Body of pancreas (tissue), 4 donors: ENCODE data around the gene ACACA. TPM values are rescaled to one million over a fixed set of nuclear protein-coding genes. Genes with fewer than 3 reads are reported as not detected.

Experiments
- ATAC-seq: fragments of 150-250 bp; one replicate; pipeline ENCODE4 v1.9.1; 2016
- DNase-seq, 4 donors: peaks; one replicate each; pipeline ENCODE4 v3.0.0-alpha.2; 2019
- H3K27ac ChIP-seq, 4 donors: fragments of 200-600 bp; sonication (generic); 1 replicate in 3 of 4; 2 replicates in 1 of 4; pipeline versions ENCODE4 v1.5.1 to v1.6.1; 2016 to 2019; ENCODE audit warnings: mild to moderate bottlenecking in 1 of 4, mixed read lengths in 1 of 4, moderate library complexity in 1 of 4
- H3K27me3 ChIP-seq, 2 donors: fragments of 200-600 bp; sonication (generic); one replicate each; pipeline ENCODE4 v1.6.0; 2016; ENCODE audit warnings: mild to moderate bottlenecking in 1 of 2
- H3K36me3 ChIP-seq, 2 donors: fragments of 200-600 bp; sonication (generic); replicated peaks in 1 of 2; 2 replicates each; pipeline ENCODE4 v1.5.1; 2016; ENCODE audit warnings: low read depth in 2 of 2; ENCODE audit not compliant: insufficient read depth in 1 of 2
- H3K4me1 ChIP-seq: fragments of 200-600 bp; sonication (generic); one replicate; pipeline ENCODE4 v1.6.0; 2016
- H3K4me3 ChIP-seq, 2 donors: fragments of 200-600 bp; sonication (generic); 1 replicate in 1 of 2; 2 replicates in 1 of 2; pipeline ENCODE4 v1.5.1; 2016 to 2019
- H3K9me3 ChIP-seq, 3 donors: fragments of 200-600 bp; sonication (generic); 1 replicate in 2 of 3; 2 replicates in 1 of 3; pipeline ENCODE4 v1.5.1; 2016
- POLR2A ChIP-seq, 3 donors: fragments of 450-650 bp; IDR thresholded peaks; one replicate each; pipeline ENCODE4 v1.6.1; 2016; ENCODE audit warnings: antibody characterized with exemption in 3 of 3, mild to moderate bottlenecking in 2 of 3
- WGBS, 2 donors: methylation state at CpG; one replicate each; pipeline ENCODE4 v1.1.5; 2017; 5-methylcytosine and 5-hydroxymethylcytosine counted together
- intact Hi-C: fragments of 100-400 bp; cut with DNase I; formaldehyde crosslinking; loops from one replicate; pipeline ENCODE4 v1.15.1; 2023
- total RNA-seq, 2 donors: library from RNA; depleted of rRNA; stranded (reverse); fragments of >200 nt; gene quantifications; one replicate each; pipeline ENCODE4 v1.1.0, GENCODE V29; 2016
- TF ChIP-seq, protein P1 (sequence below), 7 experiments: fragments of 450-650 bp in 4 of 7; fragments of 200-600 bp in 3 of 7; sonication (generic) in 3 of 7; IDR thresholded peaks; one replicate each; pipeline ENCODE4 v1.5.1; 2016 to 2019; ENCODE audit warnings: antibody characterized with exemption in 7 of 7

The ACACA gene
- total RNA-seq, 2 donors from 2014 or later, result 9.1 to 49.1 TPM

GRCh38 chr17:37400505-37400904 lies 6.1 kb downstream of the ACACA start:
- no peak for DNase-seq
- ATAC-seq, result no peak
- Histone ChIP-seq H3K36me3 (no peaks in the 10 kb centered on the region), H3K27ac (no peak overlapping the region), H3K4me1 (peaks cover 13% of the 10 kb centered on the region), H3K27me3 (no peaks in the 10 kb centered on the region), H3K4me3 (no peak overlapping the region), H3K9me3 (no peaks in the 10 kb centered on the region)
- intact Hi-C loops, result loop anchor here (10.0 kb wide), 1 partner anchor 94 kb away; no protein-coding TSS in a partner anchor
- TF ChIP-seq, protein P1, sequence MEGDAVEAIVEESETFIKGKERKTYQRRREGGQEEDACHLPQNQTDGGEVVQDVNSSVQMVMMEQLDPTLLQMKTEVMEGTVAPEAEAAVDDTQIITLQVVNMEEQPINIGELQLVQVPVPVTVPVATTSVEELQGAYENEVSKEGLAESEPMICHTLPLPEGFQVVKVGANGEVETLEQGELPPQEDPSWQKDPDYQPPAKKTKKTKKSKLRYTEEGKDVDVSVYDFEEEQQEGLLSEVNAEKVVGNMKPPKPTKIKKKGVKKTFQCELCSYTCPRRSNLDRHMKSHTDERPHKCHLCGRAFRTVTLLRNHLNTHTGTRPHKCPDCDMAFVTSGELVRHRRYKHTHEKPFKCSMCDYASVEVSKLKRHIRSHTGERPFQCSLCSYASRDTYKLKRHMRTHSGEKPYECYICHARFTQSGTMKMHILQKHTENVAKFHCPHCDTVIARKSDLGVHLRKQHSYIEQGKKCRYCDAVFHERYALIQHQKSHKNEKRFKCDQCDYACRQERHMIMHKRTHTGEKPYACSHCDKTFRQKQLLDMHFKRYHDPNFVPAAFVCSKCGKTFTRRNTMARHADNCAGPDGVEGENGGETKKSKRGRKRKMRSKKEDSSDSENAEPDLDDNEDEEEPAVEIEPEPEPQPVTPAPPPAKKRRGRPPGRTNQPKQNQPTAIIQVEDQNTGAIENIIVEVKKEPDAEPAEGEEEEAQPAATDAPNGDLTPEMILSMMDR (IDR thresholded peaks at IDR 0.05), result no peak
- TF ChIP-seq POLR2A (IDR thresholded peaks at IDR 0.05), result no peak

DNA sequence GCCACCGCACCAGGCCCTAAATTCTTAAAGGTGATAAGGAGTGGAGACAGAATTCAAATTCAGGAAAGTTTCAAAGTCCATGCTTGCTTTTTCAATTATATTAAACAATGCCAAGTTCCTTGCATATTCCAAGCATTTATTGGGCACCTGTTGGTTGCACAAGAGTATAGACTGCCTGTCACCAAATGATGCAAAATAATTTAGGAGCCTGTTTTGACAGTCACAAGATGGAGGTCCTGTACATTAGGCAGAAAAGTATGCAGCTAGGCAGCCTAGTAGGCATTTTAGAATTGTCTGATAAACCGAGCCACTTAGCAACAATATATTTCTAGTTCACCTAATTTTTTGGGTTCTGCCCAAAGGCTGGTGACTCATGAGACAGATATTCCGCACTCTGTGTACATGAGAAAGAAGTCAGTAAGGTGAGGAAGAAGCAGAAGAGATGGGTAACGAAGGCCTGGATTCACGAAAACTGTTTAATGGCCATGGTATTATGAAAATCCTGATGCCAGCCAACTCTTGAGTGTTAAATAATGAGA lies 7.3 kb downstream of the ACACA start:
- 56 to 87% methylated on average over 5 of the region's 5 CpGs for WGBS, 2 donors
- intact Hi-C loops, result no loop called here
- ATAC-seq, result no peak
- no peak overlapping the region for H3K4me3 ChIP-seq
- no peak for DNase-seq
- no peak overlapping the region for H3K27ac ChIP-seq
- H3K4me1 ChIP-seq, result peaks cover 5% of the 10 kb centered on the region
- TF ChIP-seq, protein P1 (IDR thresholded peaks at IDR 0.05), result no peak
- no peak for TF ChIP-seq POLR2A (IDR thresholded peaks at IDR 0.05)
- H3K27me3 ChIP-seq, result no peaks in the 10 kb centered on the region
- no peaks in the 10 kb centered on the region for H3K36me3 ChIP-seq
- H3K9me3 ChIP-seq, result no peaks in the 10 kb centered on the region

DNA sequence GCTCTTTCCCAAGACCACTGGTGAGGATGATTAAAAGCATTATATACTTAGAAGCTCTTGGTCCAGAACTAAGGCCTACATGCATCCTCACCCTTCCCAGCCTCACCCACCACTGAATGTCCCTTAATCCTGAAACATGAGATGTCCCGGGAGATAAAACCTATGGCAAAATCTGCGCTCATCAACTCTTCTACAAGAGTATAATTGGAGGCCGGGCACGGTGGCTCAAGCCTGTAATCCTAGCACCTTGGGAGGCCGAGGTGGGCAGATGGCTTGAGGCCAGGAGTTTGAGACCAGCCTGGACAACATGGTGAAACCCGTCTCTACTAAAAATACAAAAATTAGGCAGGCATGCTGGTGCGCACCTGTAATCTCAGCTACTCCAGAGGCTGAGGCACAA lies 13.3 kb downstream of the ACACA start:
- H3K27me3 ChIP-seq, result no peaks in the 10 kb centered on the region
- ATAC-seq (no peak), DNase-seq (no peak)
- WGBS, 2 donors, result 82 to 93% methylated on average over 4 to 7 of the region's 7 CpGs
- intact Hi-C loops, result no loop called here
- H3K36me3 ChIP-seq, result no peaks in the 10 kb centered on the region
- peaks cover 11% of the 10 kb centered on the region for H3K4me1 ChIP-seq
- no peak overlapping the region for H3K4me3 ChIP-seq
- H3K27ac ChIP-seq, result no peak overlapping the region
- TF ChIP-seq, protein P1 (IDR thresholded peaks at IDR 0.05), result no peak
- no peak for TF ChIP-seq POLR2A (IDR thresholded peaks at IDR 0.05)
- H3K9me3 ChIP-seq, result no peaks in the 10 kb centered on the region

DNA sequence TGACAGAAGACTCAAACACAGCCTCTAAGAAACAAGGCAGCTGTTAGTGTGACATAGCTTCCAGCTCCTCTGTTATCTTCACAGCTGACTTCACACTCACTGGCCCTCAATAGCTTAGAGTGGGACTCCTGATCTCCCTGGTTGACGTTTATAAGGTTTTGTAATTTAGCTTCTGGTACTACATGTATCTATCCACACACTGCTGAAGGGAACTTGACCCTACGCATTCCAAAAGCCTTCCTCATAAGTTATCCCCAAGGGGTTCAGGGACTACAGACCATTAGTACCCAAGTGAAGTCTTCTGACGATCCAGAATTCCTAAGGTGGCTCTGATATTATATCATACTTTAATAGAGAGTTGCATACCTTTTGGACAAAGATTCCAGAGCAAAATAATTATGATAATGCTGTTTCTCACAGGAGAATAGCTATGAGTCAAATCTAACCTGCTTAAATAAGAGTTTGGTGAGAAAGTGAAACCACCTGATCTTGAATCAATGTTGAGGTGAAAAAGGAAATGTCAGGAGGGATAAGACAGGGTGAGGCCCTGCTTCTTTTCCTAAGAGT lies 14.5 kb downstream of the ACACA start:
- TF ChIP-seq POLR2A (IDR thresholded peaks at IDR 0.05), result no peak
- no peaks in the 10 kb centered on the region for H3K36me3 ChIP-seq
- H3K27ac ChIP-seq, result no peak overlapping the region
- H3K4me1 ChIP-seq, result peaks cover 7% of the 10 kb centered on the region
- H3K9me3 ChIP-seq, result no peaks in the 10 kb centered on the region
- ATAC-seq, result no peak
- DNase-seq, result no peak
- intact Hi-C loops, result no loop called here
- H3K27me3 ChIP-seq, result no peaks in the 10 kb centered on the region
- H3K4me3 ChIP-seq, result no peak overlapping the region
- WGBS, 2 donors, result 55 to 62% methylated on average over 3 of the region's 3 CpGs

DNA sequence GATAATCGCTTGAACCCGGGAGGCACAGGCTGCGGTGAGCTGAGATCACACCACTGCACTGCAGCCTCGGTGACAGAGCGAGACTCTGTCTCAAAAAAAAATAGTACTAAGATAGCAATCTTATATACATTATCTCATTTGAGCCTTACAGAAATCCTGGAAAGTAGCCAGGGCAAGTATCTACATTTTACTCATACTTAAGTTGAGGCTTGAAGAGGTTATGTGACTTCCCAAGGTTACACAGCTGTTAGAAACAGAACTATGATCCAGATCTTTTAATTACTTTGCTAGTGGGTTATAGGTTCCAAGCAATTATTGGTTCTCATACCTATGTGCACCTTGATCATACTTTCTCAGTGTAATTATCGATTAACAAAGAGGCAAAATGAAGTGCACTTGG lies 15.5 kb downstream of the ACACA start:
- no peaks in the 10 kb centered on the region for H3K27me3 ChIP-seq
- DNase-seq (no peak), ATAC-seq (no peak)
- no peak overlapping the region for H3K4me3 ChIP-seq
- H3K9me3 ChIP-seq, result no peaks in the 10 kb centered on the region
- 90 to 92% methylated on average over 6 of the region's 6 CpGs for WGBS, 2 donors
- no peak overlapping the region for H3K27ac ChIP-seq
- peaks cover 7% of the 10 kb centered on the region for H3K4me1 ChIP-seq
- no peaks in the 10 kb centered on the region for H3K36me3 ChIP-seq
- TF ChIP-seq, protein P1 (IDR thresholded peaks at IDR 0.05), result no peak
- no peak for TF ChIP-seq POLR2A (IDR thresholded peaks at IDR 0.05)
- intact Hi-C loops, result no loop called here
